IMR-90 (cell line): ENCODE measurements around the gene PI4K2B. TPM values are rescaled to one million over a fixed set of nuclear protein-coding genes. Genes with fewer than 3 reads are reported as not detected.

Experiments
- ATAC-seq: fragments of 200-7000 bp; cut with Tn5 transposase; 2 replicates; pipeline ENCODE4 v1.9.1; 2020; ENCODE audit warnings: low read depth, mild to moderate bottlenecking, moderate library complexity
- BruUV-seq: library from RNA; stranded (reverse); fragments of 400-500 nt; replicated peaks from 2 replicates; lab custom pipeline; 2021; lab: Mats Ljungman, UMichigan
- CTCF ChIA-PET: fragments of 300-600 bp; formaldehyde crosslinking; extraction: SDS; loops from one replicate; lab custom pipeline; 2021; ENCODE audit warnings: antibody characterized with exemption; lab: Yijun Ruan, JAX
- POLR2A ChIA-PET: fragments of 300-600 bp; sonication (Branson Sonifier 250); formaldehyde crosslinking; loops from one replicate; lab custom pipeline; 2022; ENCODE audit warnings: antibody characterized with exemption; ENCODE audit not compliant: unreplicated experiment; lab: Charles Lee
- DNase-seq: peaks from one replicate; pipeline ENCODE4 v3.0.0; 2013
- H2AFZ ChIP-seq: replicated peaks from 2 replicates; pipeline ENCODE3; 2013; ENCODE audit warnings: low read length, mild to moderate bottlenecking; ENCODE audit not compliant: poor library complexity
- H2AK5ac ChIP-seq: 2 replicates; pipeline ENCODE4 v1.6.1; 2013; ENCODE audit warnings: low read depth, low read length, inconsistent platforms
- H2AK9ac ChIP-seq: replicated peaks from 2 replicates; pipeline ENCODE3; 2013; ENCODE audit warnings: mild to moderate bottlenecking, low read depth, low read length, moderate library complexity; ENCODE audit not compliant: poor library complexity
- H2BK120ac ChIP-seq: 2 replicates; pipeline ENCODE4 v1.6.1; 2013; ENCODE audit warnings: low read depth, low read length, inconsistent platforms
- H2BK15ac ChIP-seq: 3 replicates; pipeline ENCODE4 v1.6.1; 2013; ENCODE audit warnings: low read depth, low read length, inconsistent platforms
- H2BK20ac ChIP-seq: 2 replicates; pipeline ENCODE4 v1.6.1; 2013; ENCODE audit warnings: low read depth, mild to moderate bottlenecking, inconsistent platforms, low read length, moderate library complexity
- H2BK5ac ChIP-seq: 2 replicates; pipeline ENCODE4 v1.6.1; 2013; ENCODE audit warnings: mild to moderate bottlenecking, low read depth, low read length, inconsistent platforms; ENCODE audit not compliant: poor library complexity, severe bottlenecking
- H3K14ac ChIP-seq: replicated peaks from 2 replicates; pipeline ENCODE4 v1.6.1; 2013; ENCODE audit warnings: low read depth, low read length, inconsistent platforms
- H3K18ac ChIP-seq: 2 replicates; pipeline ENCODE4 v1.6.1; 2013; ENCODE audit warnings: low read depth, low read length, control low read depth
- H3K23ac ChIP-seq: 2 replicates; pipeline ENCODE4 v1.6.1; 2013; ENCODE audit warnings: low read depth, low read length, inconsistent platforms
- H3K27ac ChIP-seq: 2 replicates; pipeline ENCODE4 v1.5.1; 2013; ENCODE audit warnings: mild to moderate bottlenecking, control low read depth, low read length; ENCODE audit not compliant: insufficient read depth
- H3K27me3 ChIP-seq: 2 replicates; pipeline ENCODE4 v1.6.1; 2013; ENCODE audit warnings: low read length; ENCODE audit not compliant: control insufficient read depth, insufficient read depth
- H3K36me3 ChIP-seq: 2 replicates; pipeline ENCODE4 v1.6.1; 2013; ENCODE audit warnings: low read length, mixed read lengths; ENCODE audit not compliant: control insufficient read depth, insufficient read depth
- H3K4ac ChIP-seq: 2 replicates; pipeline ENCODE4 v1.6.1; 2013; ENCODE audit warnings: low read depth, low read length, inconsistent platforms
- H3K4me1 ChIP-seq: 2 replicates; pipeline ENCODE4 v1.6.1; 2013; ENCODE audit warnings: low read length, mixed read lengths; ENCODE audit not compliant: control insufficient read depth, insufficient read depth
- H3K4me2 ChIP-seq: 2 replicates; pipeline ENCODE4 v1.6.1; 2013; ENCODE audit warnings: low read depth, mild to moderate bottlenecking, control low read depth, low read length, moderate library complexity
- H3K4me3 ChIP-seq: 2 replicates; pipeline ENCODE4 v1.5.1; 2013; ENCODE audit warnings: low read depth, mild to moderate bottlenecking, control low read depth, low read length, moderate library complexity; ENCODE audit not compliant: insufficient read depth
- H3K56ac ChIP-seq: 2 replicates; pipeline ENCODE4 v1.6.1; 2013; ENCODE audit warnings: low read length, inconsistent platforms; ENCODE audit not compliant: insufficient read depth; ENCODE audit errors: extremely low read depth
- H3K79me1 ChIP-seq, 2 experiments: 2 replicates each; pipeline ENCODE4 v1.6.1; 2013; ENCODE audit warnings: low read length in 2 of 2, inconsistent platforms in 1 of 2, low read depth in 1 of 2
- H3K9ac ChIP-seq: 2 replicates; pipeline ENCODE4 v1.6.1; 2013; ENCODE audit warnings: low read depth, low read length, control low read depth
- H3K9me1 ChIP-seq: 2 replicates; pipeline ENCODE4 v1.6.1; 2013; ENCODE audit warnings: low read length, inconsistent platforms; ENCODE audit not compliant: insufficient read depth
- H3K9me3 ChIP-seq: 2 replicates; pipeline ENCODE4 v1.6.1; 2013; ENCODE audit warnings: low read length; ENCODE audit not compliant: control insufficient read depth, insufficient read depth
- H4K20me1 ChIP-seq: 2 replicates; pipeline ENCODE4 v1.6.1; 2013; ENCODE audit warnings: low read length, inconsistent platforms; ENCODE audit not compliant: insufficient read depth
- H4K5ac ChIP-seq: 2 replicates; pipeline ENCODE4 v1.6.1; 2013; ENCODE audit warnings: mild to moderate bottlenecking, low read depth, low read length, control low read depth
- H4K8ac ChIP-seq, 2 experiments: 2 replicates each; pipeline ENCODE4 v1.6.1; 2013; ENCODE audit warnings: low read depth in 2 of 2, low read length in 2 of 2, control low read depth in 1 of 2, inconsistent platforms in 1 of 2
- H4K91ac ChIP-seq: 2 replicates; pipeline ENCODE4 v1.6.1; 2013; ENCODE audit warnings: low read depth, low read length, inconsistent platforms; ENCODE audit not compliant: insufficient read depth
- BHLHE40 ChIP-seq: fragments of 150-350 bp; IDR thresholded peaks from 2 replicates; pipeline ENCODE4 v1.6.1; 2016; ENCODE audit warnings: mild to moderate bottlenecking, low read depth, low read length
- FOS ChIP-seq: fragments of 150-350 bp; IDR thresholded peaks from 2 replicates; pipeline ENCODE4 v1.6.1; 2016; ENCODE audit warnings: low read depth, low read length
- MAFK ChIP-seq: IDR thresholded peaks from 2 replicates; pipeline ENCODE4 v1.6.1; 2012; ENCODE audit warnings: low read depth, low read length, improper control_type of control experiment
- POLR2A ChIP-seq: IDR thresholded peaks from 2 replicates; pipeline ENCODE4 v1.6.1; 2012; ENCODE audit warnings: mild to moderate bottlenecking, low read depth, low read length
- RAD21 ChIP-seq: IDR thresholded peaks from 2 replicates; pipeline ENCODE4 v1.6.1; 2012; ENCODE audit warnings: low read length, improper control_type of control experiment
- RCOR1 ChIP-seq: IDR thresholded peaks from 2 replicates; pipeline ENCODE4 v1.6.1; 2012; ENCODE audit warnings: mild to moderate bottlenecking, low read length, improper control_type of control experiment; ENCODE audit not compliant: insufficient replicate concordance
- RFX5 ChIP-seq: IDR thresholded peaks from 2 replicates; pipeline ENCODE4 v1.8.0; 2012; ENCODE audit warnings: low read depth, mild to moderate bottlenecking, low read length, moderate library complexity
- SMC3 ChIP-seq: fragments of 150-350 bp; IDR thresholded peaks from 2 replicates; pipeline ENCODE4 v1.6.1; 2016; ENCODE audit warnings: low read depth, mild to moderate bottlenecking, antibody characterized with exemption, low read length, moderate library complexity
- WGBS, 2 experiments: methylation state at CpG; one replicate each; pipeline versions ENCODE4 v1.1.5 to v1.1.7; 2013; ENCODE audit warnings: missing lambda C conversion rate in 2 of 2; ENCODE audit not compliant: insufficient read length in 1 of 2; ENCODE audit errors: extremely low coverage in 2 of 2; 5-methylcytosine and 5-hydroxymethylcytosine counted together
- dilution Hi-C: fragments of 300-500 bp; cut with HindIII; formaldehyde crosslinking; loops from one replicate; pipeline ENCODE4 v1.14.3; 2018; ENCODE audit warnings: low sequenced_read_pairs; ENCODE audit not compliant: unreplicated experiment
- in situ Hi-C: fragments of 300-500 bp; cut with MboI; formaldehyde crosslinking; loops from 3 replicates; pipeline ENCODE4 v1.14.3; 2019; ENCODE audit warnings: low sequenced_read_pairs, inconsistent platforms, mixed read lengths
- intact Hi-C: fragments of 100-400 bp; cut with micrococcal nuclease; formaldehyde crosslinking; loops from 2 replicates; pipeline ENCODE4 v1.10.0; 2022
- polyA plus RNA-seq, 3 experiments: library from polyadenylated mRNA; depleted of rRNA; stranded (reverse); fragments of >200 nt; gene quantifications; 2 replicates each; pipeline ENCODE4 v1.2.3, GENCODE V29; 2012; ENCODE audit warnings: low replicate concordance in 1 of 3
- total RNA-seq: library from RNA; depleted of rRNA; stranded (reverse); fragments of >200 nt; gene quantifications from 2 replicates; pipeline ENCODE4 v1.2.3, GENCODE V29; 2012
- TF ChIP-seq, protein P1 (sequence below): fragments of 150-350 bp; IDR thresholded peaks from 2 replicates; pipeline ENCODE4 v1.6.1; 2016; ENCODE audit warnings: low read depth, mild to moderate bottlenecking, low read length, moderate library complexity, borderline replicate concordance
- TF ChIP-seq, protein P2 (sequence below): fragments of 150-350 bp; IDR thresholded peaks from 2 replicates; pipeline ENCODE4 v1.6.1; 2017; ENCODE audit warnings: mild to moderate bottlenecking, antibody characterized with exemption, low read length, low read depth
- TF ChIP-seq, protein P3 (sequence below): conservative IDR thresholded peaks from 2 replicates; pipeline ENCODE4 v1.5.1; 2012; ENCODE audit warnings: mild to moderate bottlenecking, low read depth, low read length, improper control_type of control experiment

The PI4K2B gene
- total and polyA plus RNA-seq, 2 of the 4 experiments (the other 2 are of a cell fraction) = 6.5 to 7.6 TPM

DNA sequence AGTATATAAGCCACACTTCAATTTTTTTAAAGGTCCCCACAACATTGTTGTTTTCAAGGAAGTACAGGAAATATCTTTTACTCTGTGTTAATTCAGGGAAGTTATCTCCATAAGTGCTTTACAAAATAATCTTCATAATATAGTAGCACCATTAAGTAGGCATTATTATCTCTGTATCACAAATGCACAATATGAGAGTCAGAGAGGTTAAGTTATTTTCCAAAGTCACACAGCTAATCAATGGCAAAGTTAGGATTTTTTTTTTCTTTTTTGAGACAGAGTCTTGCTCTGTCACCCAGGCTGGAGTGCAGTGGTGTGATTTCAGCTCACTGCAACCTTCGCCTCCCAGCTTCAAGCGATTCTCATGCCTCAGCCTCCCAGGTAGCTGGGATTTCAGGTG is 35.1 kb upstream of the PI4K2B start:
- H3K56ac ChIP-seq = no peak overlapping the region
- H3K27ac ChIP-seq = no peak overlapping the region
- no peak overlapping the region for H2BK15ac ChIP-seq
- ChIA-PET POLR2A (no interaction called here), CTCF (no interaction called here)
- ATAC-seq (no peak), DNase-seq (no peak)
- H3K9me3 ChIP-seq = no peaks in the 10 kb centered on the region
- no peak overlapping the region for H2BK20ac ChIP-seq
- no peaks in the 10 kb centered on the region for H4K20me1 ChIP-seq
- H3K4me1 ChIP-seq = no peaks in the 10 kb centered on the region
- no peak overlapping the region for H3K4me2 ChIP-seq
- H3K18ac ChIP-seq = no peak overlapping the region
- intact Hi-C loops = no loop called here
- H3K79me1 ChIP-seq = no peaks in the 10 kb centered on the region
- H3K27me3 ChIP-seq = no peaks in the 10 kb centered on the region; the same call in 1 of the 2 replicates
- H4K5ac ChIP-seq = no peak overlapping the region
- no peak overlapping the region for H2AFZ ChIP-seq
- TF ChIP-seq, protein P1, sequence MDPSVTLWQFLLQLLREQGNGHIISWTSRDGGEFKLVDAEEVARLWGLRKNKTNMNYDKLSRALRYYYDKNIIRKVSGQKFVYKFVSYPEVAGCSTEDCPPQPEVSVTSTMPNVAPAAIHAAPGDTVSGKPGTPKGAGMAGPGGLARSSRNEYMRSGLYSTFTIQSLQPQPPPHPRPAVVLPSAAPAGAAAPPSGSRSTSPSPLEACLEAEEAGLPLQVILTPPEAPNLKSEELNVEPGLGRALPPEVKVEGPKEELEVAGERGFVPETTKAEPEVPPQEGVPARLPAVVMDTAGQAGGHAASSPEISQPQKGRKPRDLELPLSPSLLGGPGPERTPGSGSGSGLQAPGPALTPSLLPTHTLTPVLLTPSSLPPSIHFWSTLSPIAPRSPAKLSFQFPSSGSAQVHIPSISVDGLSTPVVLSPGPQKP = no peak
- TF ChIP-seq MAFK (no peak), POLR2A (no peak), BHLHE40 (no peak), RFX5 (no peak), SMC3 (no peak), FOS (no peak), RAD21 (no peak), RCOR1 (no peak)
- TF ChIP-seq, protein P2, sequence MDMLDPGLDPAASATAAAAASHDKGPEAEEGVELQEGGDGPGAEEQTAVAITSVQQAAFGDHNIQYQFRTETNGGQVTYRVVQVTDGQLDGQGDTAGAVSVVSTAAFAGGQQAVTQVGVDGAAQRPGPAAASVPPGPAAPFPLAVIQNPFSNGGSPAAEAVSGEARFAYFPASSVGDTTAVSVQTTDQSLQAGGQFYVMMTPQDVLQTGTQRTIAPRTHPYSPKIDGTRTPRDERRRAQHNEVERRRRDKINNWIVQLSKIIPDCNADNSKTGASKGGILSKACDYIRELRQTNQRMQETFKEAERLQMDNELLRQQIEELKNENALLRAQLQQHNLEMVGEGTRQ = no peak
- TF ChIP-seq, protein P3, sequence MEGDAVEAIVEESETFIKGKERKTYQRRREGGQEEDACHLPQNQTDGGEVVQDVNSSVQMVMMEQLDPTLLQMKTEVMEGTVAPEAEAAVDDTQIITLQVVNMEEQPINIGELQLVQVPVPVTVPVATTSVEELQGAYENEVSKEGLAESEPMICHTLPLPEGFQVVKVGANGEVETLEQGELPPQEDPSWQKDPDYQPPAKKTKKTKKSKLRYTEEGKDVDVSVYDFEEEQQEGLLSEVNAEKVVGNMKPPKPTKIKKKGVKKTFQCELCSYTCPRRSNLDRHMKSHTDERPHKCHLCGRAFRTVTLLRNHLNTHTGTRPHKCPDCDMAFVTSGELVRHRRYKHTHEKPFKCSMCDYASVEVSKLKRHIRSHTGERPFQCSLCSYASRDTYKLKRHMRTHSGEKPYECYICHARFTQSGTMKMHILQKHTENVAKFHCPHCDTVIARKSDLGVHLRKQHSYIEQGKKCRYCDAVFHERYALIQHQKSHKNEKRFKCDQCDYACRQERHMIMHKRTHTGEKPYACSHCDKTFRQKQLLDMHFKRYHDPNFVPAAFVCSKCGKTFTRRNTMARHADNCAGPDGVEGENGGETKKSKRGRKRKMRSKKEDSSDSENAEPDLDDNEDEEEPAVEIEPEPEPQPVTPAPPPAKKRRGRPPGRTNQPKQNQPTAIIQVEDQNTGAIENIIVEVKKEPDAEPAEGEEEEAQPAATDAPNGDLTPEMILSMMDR = no peak
- H3K14ac ChIP-seq = no peak overlapping the region
- H2BK5ac ChIP-seq = no peak overlapping the region
- H2AK9ac ChIP-seq = no peak overlapping the region
- H3K9me1 ChIP-seq = no peaks in the 10 kb centered on the region
- no peak overlapping the region for H3K4me3 ChIP-seq
- no peak overlapping the region for H4K91ac ChIP-seq
- no CpG with 5 or more reads among the region's 2 CpGs for WGBS, 2 experiments
- no peak overlapping the region for H4K8ac ChIP-seq
- no TSS peak for BruUV-seq
- H2AK5ac ChIP-seq = no peak overlapping the region
- in situ Hi-C loops = no loop called here
- no peak overlapping the region for H3K23ac ChIP-seq
- no peak overlapping the region for H2BK120ac ChIP-seq
- H3K4ac ChIP-seq = no peak overlapping the region
- dilution Hi-C loops = no loop called here
- no peaks in the 10 kb centered on the region for H3K36me3 ChIP-seq
- no peak overlapping the region for H3K9ac ChIP-seq
